Activated naive CD4-positive, alpha-beta T cell treated with anti-CD3 and anti-CD28 coated beads for 36 hours (primary cell): ENCODE measurements around the gene PTPRM. TPM values are rescaled to one million over a fixed set of nuclear protein-coding genes. Genes with fewer than 3 reads are reported as not detected.

ENCODE experiments used
- CTCF ChIA-PET: fragments of 350-600 bp; sonication (Branson Sonifier 250); formaldehyde crosslinking; loops from one replicate; lab custom pipeline; 2021; ENCODE audit warnings: antibody characterized with exemption; lab: Charles Lee
- DNase-seq: peaks from one replicate; pipeline ENCODE4 v3.0.0-alpha.2; 2020
- H3K27ac Mint-ChIP-seq: one replicate; pipeline ENCODE4 v1.8.0; 2021; ENCODE audit warnings: mild to moderate bottlenecking, mixed read lengths
- H3K27me3 Mint-ChIP-seq: one replicate; pipeline ENCODE4 v1.8.0; 2021; ENCODE audit warnings: low read depth, mixed read lengths
- H3K36me3 Mint-ChIP-seq: one replicate; pipeline ENCODE4 v1.8.0; 2021; ENCODE audit warnings: low read depth, mixed read lengths
- H3K4me1 Mint-ChIP-seq: one replicate; pipeline ENCODE4 v1.8.0; 2021; ENCODE audit warnings: low read depth, mixed read lengths
- H3K4me3 Mint-ChIP-seq: one replicate; pipeline ENCODE4 v1.8.0; 2021; ENCODE audit warnings: mild to moderate bottlenecking, moderate library complexity, mixed read lengths
- H3K9me3 Mint-ChIP-seq: one replicate; pipeline ENCODE4 v1.8.0; 2021; ENCODE audit warnings: mixed read lengths
- intact Hi-C: fragments of 100-400 bp; cut with micrococcal nuclease; formaldehyde crosslinking; loops from one replicate; pipeline ENCODE4 v1.15.1; 2023
- total RNA-seq, 2 experiments: library from RNA; stranded (reverse); gene quantifications; one replicate each; pipeline ENCODE4 v1.2.3, GENCODE V29; 2021

PTPRM gene
- total RNA-seq, 2 experiments from 2014 or later, result 4.3 to 6.1 TPM

DNA sequence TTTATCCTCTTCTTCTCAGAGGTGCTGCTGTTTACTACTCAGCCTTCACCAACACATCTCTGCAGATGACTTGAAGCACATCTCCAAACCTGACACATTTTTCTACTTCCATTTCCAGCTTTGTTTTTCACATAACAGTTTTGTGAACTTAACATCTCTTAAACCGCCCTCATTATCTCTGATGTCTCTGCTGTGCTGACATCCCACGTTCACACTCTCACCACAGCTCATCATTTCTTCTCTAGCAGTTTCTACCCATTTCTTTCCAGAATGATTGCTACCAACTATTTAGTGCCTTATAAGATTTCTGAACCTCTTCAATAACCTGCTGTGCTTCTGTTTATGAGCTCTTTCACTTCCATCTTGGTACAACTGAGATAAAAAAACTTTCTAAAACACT lies 238.0 kb downstream of the PTPRM start:
- intact Hi-C loops, result no loop called here

GRCh38 chr18:7805880-7806279 lies 238.8 kb downstream of the PTPRM start:
- Mint-ChIP-seq H3K9me3 (no peaks in the 10 kb centered on the region), H3K36me3 (no peaks in the 10 kb centered on the region), H3K27me3 (no peaks in the 10 kb centered on the region), H3K27ac (no peak overlapping the region), H3K4me3 (no peak overlapping the region), H3K4me1 (no peaks in the 10 kb centered on the region)
- intact Hi-C loops, result no loop called here
- DNase-seq, result no peak
- CTCF ChIA-PET, result interaction anchor here (0.6 kb wide), 1 partner anchor 1388 kb away, joined by 3 read pairs; no protein-coding TSS in a partner anchor

More for the DNA sequence above, 238.0 kb downstream of the PTPRM start:
- Mint-ChIP-seq H3K4me3 (no peak overlapping the region), H3K27ac (no peak overlapping the region), H3K36me3 (no peaks in the 10 kb centered on the region), H3K27me3 (no peaks in the 10 kb centered on the region), H3K4me1 (no peaks in the 10 kb centered on the region), H3K9me3 (no peaks in the 10 kb centered on the region)
- DNase-seq, result no peak
- CTCF ChIA-PET, result interaction anchor here (0.6 kb wide), 1 partner anchor 1389 kb away, joined by 3 read pairs; no protein-coding TSS in a partner anchor

- CTCF ChIA-PET, result no interaction called here
- Mint-ChIP-seq H3K9me3 (peaks cover 2% of the 10 kb centered on the region), H3K27ac (no peak overlapping the region), H3K4me3 (no peak overlapping the region), H3K4me1 (no peaks in the 10 kb centered on the region), H3K27me3 (no peaks in the 10 kb centered on the region), H3K36me3 (no peaks in the 10 kb centered on the region)
- DNase-seq, result no peak
- intact Hi-C loops, result no loop called here
These were observed 240.9 kb downstream of the PTPRM start for GRCh38 chr18:7807936-7808453.

- peaks cover 1% of the 10 kb centered on the region for H3K36me3 Mint-ChIP-seq
- CTCF ChIA-PET, result no interaction called here
- no peak for DNase-seq
- intact Hi-C loops, result no loop called here
- no peak overlapping the region for H3K27ac Mint-ChIP-seq
- no peaks in the 10 kb centered on the region for H3K27me3 Mint-ChIP-seq
- H3K4me3 Mint-ChIP-seq, result no peak overlapping the region
- H3K4me1 Mint-ChIP-seq, result no peaks in the 10 kb centered on the region
- peaks cover 5% of the 10 kb centered on the region for H3K9me3 Mint-ChIP-seq
These were observed 241.9 kb downstream of the PTPRM start for GRCh38 chr18:7808992-7809391.

GRCh38 chr18:7809455-7809854 lies 242.3 kb downstream of the PTPRM start:
- no peak overlapping the region for H3K4me3 Mint-ChIP-seq
- H3K4me1 Mint-ChIP-seq, result no peaks in the 10 kb centered on the region
- intact Hi-C loops, result no loop called here
- CTCF ChIA-PET, result no interaction called here
- H3K36me3 Mint-ChIP-seq, result peaks cover 2% of the 10 kb centered on the region
- H3K27me3 Mint-ChIP-seq, result no peaks in the 10 kb centered on the region
- H3K27ac Mint-ChIP-seq, result no peak overlapping the region
- H3K9me3 Mint-ChIP-seq, result peaks cover 9% of the 10 kb centered on the region
- no peak for DNase-seq

- Mint-ChIP-seq H3K4me3 (no peak overlapping the region), H3K27ac (no peak overlapping the region), H3K9me3 (peaks cover 14% of the 10 kb centered on the region), H3K36me3 (peaks cover 2% of the 10 kb centered on the region), H3K27me3 (no peaks in the 10 kb centered on the region), H3K4me1 (no peaks in the 10 kb centered on the region)
- intact Hi-C loops, result no loop called here
- DNase-seq, result no peak
- CTCF ChIA-PET, result no interaction called here
These were observed 242.9 kb downstream of the PTPRM start for GRCh38 chr18:7809978-7810377.

GRCh38 chr18:7812431-7813063 lies 245.4 kb downstream of the PTPRM start:
- Mint-ChIP-seq H3K4me3 (no peak overlapping the region), H3K4me1 (no peaks in the 10 kb centered on the region), H3K27me3 (no peaks in the 10 kb centered on the region), H3K9me3 (peaks cover 16% of the 10 kb centered on the region), H3K36me3 (peaks cover 2% of the 10 kb centered on the region), H3K27ac (no peak overlapping the region)
- intact Hi-C loops, result no loop called here
- DNase-seq, result no peak
- CTCF ChIA-PET, result interaction anchor here (0.6 to 0.8 kb wide), 2 partner anchors 15 to 193 kb away, joined by 3 to 4 read pairs; no protein-coding TSS in a partner anchor

DNA sequence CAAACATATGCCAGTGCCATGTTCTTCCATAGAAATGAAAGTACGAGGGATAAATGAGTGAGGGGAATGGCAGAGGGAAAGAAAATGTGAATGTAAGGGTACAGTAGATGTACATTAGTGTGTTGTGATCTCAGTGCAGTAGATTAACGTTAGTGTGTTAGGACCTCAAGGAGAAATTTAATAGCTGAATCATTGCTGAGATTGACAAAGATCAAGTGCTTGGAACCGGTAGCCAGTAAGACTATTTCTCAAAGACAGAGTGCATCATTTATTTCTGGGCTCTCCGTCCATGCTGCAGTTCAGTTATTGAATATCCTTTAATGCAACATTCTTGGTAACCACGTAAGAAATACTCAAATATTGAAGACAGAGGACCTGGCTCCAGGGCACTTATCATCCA lies 246.0 kb downstream of the PTPRM start:
- Mint-ChIP-seq H3K27ac (no peak overlapping the region), H3K4me1 (no peaks in the 10 kb centered on the region), H3K9me3 (peaks cover 16% of the 10 kb centered on the region), H3K36me3 (peaks cover 2% of the 10 kb centered on the region), H3K27me3 (no peaks in the 10 kb centered on the region), H3K4me3 (no peak overlapping the region)
- CTCF ChIA-PET, result interaction anchor here (0.8 kb wide), 1 partner anchor 16 kb away, joined by 3 read pairs; no protein-coding TSS in a partner anchor
- intact Hi-C loops, result no loop called here
- no peak for DNase-seq

DNA sequence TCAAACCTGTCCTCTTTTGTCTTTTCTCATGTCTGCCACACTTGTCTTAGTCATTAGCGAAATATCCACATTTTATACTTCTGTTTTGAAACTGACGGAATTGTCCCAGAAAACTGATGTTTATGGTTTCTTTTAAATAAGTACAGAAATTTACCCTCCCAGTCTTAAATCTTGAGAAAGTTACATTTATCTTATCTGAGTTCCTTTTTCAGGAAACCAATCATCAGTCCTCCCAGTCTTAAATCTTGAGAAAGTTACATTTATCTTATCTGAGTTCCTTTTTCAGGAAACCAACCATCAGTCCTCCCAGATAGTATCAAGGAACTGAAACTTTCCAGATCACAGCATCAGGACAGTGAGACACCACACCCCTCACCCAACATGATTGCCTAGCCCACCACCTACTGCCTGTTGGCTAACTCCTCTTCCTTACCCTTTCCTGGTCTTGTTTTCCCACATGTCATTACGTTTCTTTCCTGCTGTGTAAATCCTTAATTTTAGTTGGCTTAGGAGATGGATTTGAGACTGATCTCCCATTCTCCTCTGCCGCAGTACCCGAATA lies 247.7 kb downstream of the PTPRM start:
- no peaks in the 10 kb centered on the region for H3K4me1 Mint-ChIP-seq
- intact Hi-C loops, result no loop called here
- peaks cover 16% of the 10 kb centered on the region for H3K9me3 Mint-ChIP-seq
- H3K27ac Mint-ChIP-seq, result no peak overlapping the region
- peaks cover 2% of the 10 kb centered on the region for H3K36me3 Mint-ChIP-seq
- H3K27me3 Mint-ChIP-seq, result no peaks in the 10 kb centered on the region
- CTCF ChIA-PET, result no interaction called here
- no peak for DNase-seq
- H3K4me3 Mint-ChIP-seq, result no peak overlapping the region

DNA sequence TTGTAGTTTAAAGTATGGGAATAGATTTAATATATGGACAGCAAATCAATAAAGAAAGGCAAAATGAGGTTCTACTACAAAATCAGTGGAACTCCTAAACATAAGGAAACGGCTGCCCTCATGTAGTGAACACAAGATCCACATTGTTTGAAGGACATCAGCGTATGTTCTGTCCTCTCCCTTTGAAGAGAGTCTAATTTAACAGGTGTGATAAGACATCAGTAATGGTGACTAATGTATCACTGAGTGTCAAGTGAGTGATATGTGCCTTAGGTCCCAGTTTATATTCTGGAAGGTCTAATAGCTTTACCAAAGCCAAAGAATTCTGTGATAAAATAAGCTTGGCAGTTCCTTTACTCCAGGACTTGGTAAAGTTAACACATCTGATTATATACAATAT lies 248.7 kb downstream of the PTPRM start:
- no peak for DNase-seq
- Mint-ChIP-seq H3K27ac (no peak overlapping the region), H3K4me3 (no peak overlapping the region), H3K27me3 (no peaks in the 10 kb centered on the region), H3K9me3 (peaks cover 16% of the 10 kb centered on the region), H3K4me1 (no peaks in the 10 kb centered on the region), H3K36me3 (peaks cover 2% of the 10 kb centered on the region)
- CTCF ChIA-PET, result no interaction called here
- intact Hi-C loops, result no loop called here

DNA sequence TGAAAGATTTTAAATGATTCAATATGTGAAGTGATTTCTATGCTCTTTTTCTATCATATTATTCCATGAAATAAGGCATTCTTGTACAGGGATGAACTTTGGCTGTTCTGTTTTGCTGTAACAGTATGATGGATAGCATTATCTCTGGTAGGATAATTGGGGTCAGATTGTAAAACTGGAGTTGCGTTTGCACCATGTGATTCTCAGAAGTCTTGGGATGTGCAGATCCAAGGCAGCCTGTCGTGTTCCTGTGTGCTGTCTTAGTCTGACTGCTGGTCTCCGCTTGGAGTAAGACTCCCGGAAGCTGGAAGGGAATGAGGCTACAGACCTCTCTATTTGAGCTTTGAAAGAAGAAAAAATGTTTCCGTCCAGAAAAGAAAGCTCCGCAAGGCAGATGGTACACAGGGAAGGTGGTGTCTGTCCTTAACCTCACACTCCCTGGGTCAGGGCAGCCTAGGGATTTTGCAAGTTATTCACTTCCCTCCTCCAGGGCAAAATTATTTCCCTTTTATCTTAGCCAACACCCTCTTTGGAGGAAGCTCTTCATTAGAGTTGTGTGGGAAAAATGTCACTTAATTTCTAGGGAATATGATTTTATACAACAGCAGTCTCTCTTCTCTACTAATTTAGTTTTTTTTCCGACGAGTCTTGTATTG lies 250.6 kb downstream of the PTPRM start:
- CTCF ChIA-PET, result no interaction called here
- H3K27me3 Mint-ChIP-seq, result no peaks in the 10 kb centered on the region
- no peak for DNase-seq
- peaks cover 2% of the 10 kb centered on the region for H3K36me3 Mint-ChIP-seq
- no peak overlapping the region for H3K27ac Mint-ChIP-seq
- peaks cover 16% of the 10 kb centered on the region for H3K9me3 Mint-ChIP-seq
- no peaks in the 10 kb centered on the region for H3K4me1 Mint-ChIP-seq
- intact Hi-C loops, result no loop called here
- no peak overlapping the region for H3K4me3 Mint-ChIP-seq

GRCh38 chr18:7821784-7822183 lies 254.7 kb downstream of the PTPRM start:
- Mint-ChIP-seq H3K27ac (no peak overlapping the region), H3K4me3 (no peak overlapping the region), H3K4me1 (no peaks in the 10 kb centered on the region), H3K9me3 (no peaks in the 10 kb centered on the region), H3K36me3 (no peaks in the 10 kb centered on the region), H3K27me3 (no peaks in the 10 kb centered on the region)
- CTCF ChIA-PET, result no interaction called here
- intact Hi-C loops, result no loop called here
- no peak for DNase-seq
